B cell (primary cell): ENCODE data around the gene MINDY2. TPM values are rescaled to one million over a fixed set of nuclear protein-coding genes. Genes with fewer than 3 reads are reported as not detected.

ENCODE experiments used
- ATAC-seq: fragments of 200-7000 bp; cut with Tn5 transposase; one replicate; pipeline ENCODE4 v1.10.0; 2021; ENCODE audit warnings: low read depth, mild to moderate bottlenecking, moderate number of reproducible peaks, moderate library complexity
- CTCF ChIA-PET: fragments of 350-600 bp; sonication (Branson Sonifier 250); formaldehyde crosslinking; loops from one replicate; lab custom pipeline; 2021; ENCODE audit warnings: antibody characterized with exemption, inconsistent platforms; lab: Charles Lee
- POLR2A ChIA-PET: fragments of 350-600 bp; sonication (Branson Sonifier 250); formaldehyde crosslinking; loops from one replicate; lab custom pipeline; 2021; ENCODE audit warnings: antibody characterized with exemption; lab: Charles Lee
- DNase-seq: peaks from one replicate; pipeline ENCODE4 v3.0.0; 2013
- H2AFZ ChIP-seq: 2 replicates; pipeline ENCODE4 v1.6.1; 2012; ENCODE audit warnings: mild to moderate bottlenecking, low read depth, low read length; ENCODE audit not compliant: insufficient read depth, poor library complexity, severe bottlenecking
- H3K27ac ChIP-seq, 2 donors: 1 replicate in 1 of 2; 2 replicates in 1 of 2; pipeline ENCODE4 v1.5.1; 2012 to 2013; ENCODE audit warnings: low read length in 2 of 2, mild to moderate bottlenecking in 2 of 2, moderate library complexity in 1 of 2
- H3K27me3 ChIP-seq, 4 experiments: fragments of 200-600 bp in 1 of 4; sonication (generic) in 1 of 4; replicated peaks in 1 of 4; 1 replicate in 2 of 4; 2 replicates in 2 of 4; pipeline versions ENCODE4 v1.6.1 to v1.7.0; 2013 to 2016; ENCODE audit warnings: low read length in 3 of 4, mild to moderate bottlenecking in 2 of 4, mixed read lengths in 1 of 4, moderate library complexity in 1 of 4; ENCODE audit not compliant: insufficient read depth in 4 of 4, control insufficient read depth in 3 of 4; ENCODE audit errors: control extremely low read depth in 1 of 4
- H3K36me3 ChIP-seq, 2 experiments: replicated peaks in 1 of 2; 1 replicate in 1 of 2; 2 replicates in 1 of 2; pipeline versions ENCODE4 v1.6.1 to v1.7.1; 2013; ENCODE audit warnings: low read length in 1 of 2; ENCODE audit not compliant: insufficient read depth in 2 of 2, control insufficient read depth in 1 of 2; ENCODE audit errors: control extremely low read depth in 1 of 2, extremely low read depth in 1 of 2
- H3K4me1 ChIP-seq, 2 donors: fragments of 200-600 bp in 1 of 2; sonication (generic) in 1 of 2; 1 replicate in 1 of 2; 2 replicates in 1 of 2; pipeline versions ENCODE4 v1.5.1 to v1.6.1; 2013 to 2017; ENCODE audit warnings: low read length in 2 of 2; ENCODE audit not compliant: control insufficient read depth in 2 of 2, insufficient read depth in 2 of 2
- H3K4me2 ChIP-seq: replicated peaks from 2 replicates; pipeline ENCODE3; 2012; ENCODE audit warnings: mild to moderate bottlenecking, low read depth, low read length; ENCODE audit not compliant: poor library complexity, severe bottlenecking
- H3K4me3 ChIP-seq, 5 experiments: fragments of 200-600 bp in 1 of 5; sonication (generic) in 1 of 5; 1 replicate in 3 of 5; 2 replicates in 2 of 5; pipeline versions ENCODE4 v1.5.1 to v1.7.0; 2011 to 2016; ENCODE audit warnings: low read length in 4 of 5, mild to moderate bottlenecking in 4 of 5, low read depth in 2 of 5, control low read depth in 1 of 5, moderate library complexity in 1 of 5; ENCODE audit not compliant: insufficient read depth in 1 of 5; ENCODE audit errors: control extremely low read depth in 1 of 5, extremely low read depth in 1 of 5
- H3K79me2 ChIP-seq: fragments of 200-600 bp; sonication (generic); one replicate; pipeline ENCODE4 v1.6.0; 2016; ENCODE audit warnings: low read length; ENCODE audit not compliant: control insufficient read depth, insufficient read depth
- H3K9ac ChIP-seq: fragments of 200-600 bp; sonication (generic); 2 replicates; pipeline ENCODE4 v1.6.1; 2017; ENCODE audit warnings: mild to moderate bottlenecking, low read length, moderate library complexity
- H3K9me3 ChIP-seq, 3 donors: one replicate each; pipeline versions ENCODE4 v1.6.1 to v1.7.1; 2013; ENCODE audit warnings: low read length in 2 of 3; ENCODE audit not compliant: control insufficient read depth in 2 of 3, insufficient read depth in 1 of 3; ENCODE audit errors: control extremely low read depth in 1 of 3
- H4K20me1 ChIP-seq: 2 replicates; pipeline ENCODE4 v1.6.0; 2012; ENCODE audit warnings: mild to moderate bottlenecking, low read length; ENCODE audit not compliant: insufficient read depth, control insufficient read depth, poor library complexity, severe bottlenecking
- H3K27ac Mint-ChIP-seq: one replicate; pipeline ENCODE4 v1.8.0; 2021; ENCODE audit warnings: mixed read lengths
- H3K27me3 Mint-ChIP-seq: one replicate; pipeline ENCODE4 v1.8.0; 2021; ENCODE audit warnings: mixed read lengths
- H3K4me1 Mint-ChIP-seq: one replicate; pipeline ENCODE4 v1.8.0; 2021; ENCODE audit warnings: mixed read lengths
- H3K4me3 Mint-ChIP-seq: one replicate; pipeline ENCODE4 v1.8.0; 2021; ENCODE audit warnings: mixed read lengths
- H3K9me3 Mint-ChIP-seq: one replicate; pipeline ENCODE4 v1.8.0; 2022; ENCODE audit warnings: mixed read lengths; ENCODE audit not compliant: insufficient read depth
- EZH2 ChIP-seq: IDR thresholded peaks from 2 replicates; pipeline ENCODE4 v1.6.1; 2012; ENCODE audit warnings: borderline replicate concordance, low read depth, mild to moderate bottlenecking, moderate library complexity, low read length; ENCODE audit not compliant: insufficient read depth, poor library complexity, severe bottlenecking
- WGBS: methylation state at CpG from one replicate; pipeline ENCODE4 v1.1.5; 2013; ENCODE audit warnings: missing lambda C conversion rate; ENCODE audit not compliant: insufficient coverage; 5-methylcytosine and 5-hydroxymethylcytosine counted together
- intact Hi-C: fragments of 100-400 bp; cut with micrococcal nuclease; formaldehyde crosslinking; loops from one replicate; pipeline ENCODE4 v1.10.0; 2022
- polyA plus RNA-seq: library from polyadenylated mRNA; depleted of rRNA; stranded (reverse); fragments of >200 nt; gene quantifications from 2 replicates; pipeline ENCODE4 v1.2.3, GENCODE V29; 2012
- total RNA-seq, 2 donors: library from RNA; stranded (reverse); fragments of 120-200 nt in 1 of 2; gene quantifications; 1 replicate in 1 of 2; 2 replicates in 1 of 2; pipeline versions ENCODE4 v1.2.3 to v1.2.4, GENCODE V29; 2013 to 2022
- TF ChIP-seq, protein P1 (sequence below): fragments of 200-600 bp; IDR thresholded peaks from one replicate; pipeline ENCODE4 v1.8.0; 2022; ENCODE audit warnings: antibody characterized with exemption, mild to moderate bottlenecking

MINDY2 gene
- total and polyA plus RNA-seq, 2 donors (not counting 1 experiment from before 2014, with no cell fraction given): 2.3 to 16.6 TPM

DNA sequence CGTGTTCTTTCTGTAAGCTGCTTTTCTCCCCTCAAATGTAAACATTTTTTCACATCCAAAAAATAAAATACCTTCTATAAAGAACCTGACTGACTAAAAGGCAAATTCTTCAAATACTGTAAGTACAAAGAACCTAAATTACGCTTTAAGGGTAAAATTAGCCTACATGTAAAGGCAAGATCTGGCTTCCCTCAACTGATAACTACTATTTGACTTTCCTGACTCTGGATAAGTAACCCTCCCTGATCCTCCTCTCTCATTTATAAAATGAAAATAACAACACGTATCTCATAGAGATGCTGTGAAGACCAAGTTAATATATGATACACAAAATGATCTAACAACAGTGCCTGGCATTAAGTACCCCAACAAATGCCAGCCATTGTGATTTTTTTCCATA is 33.8 kb upstream of the MINDY2 start:
- Histone ChIP-seq H3K36me3 (no peaks in the 10 kb centered on the region), H4K20me1 (peaks cover 58% of the 10 kb centered on the region), H3K9ac (no peak overlapping the region), H2AFZ (no peak overlapping the region), H3K4me2 (no peak overlapping the region), H3K79me2 (peaks cover 95% of the 10 kb centered on the region), H3K4me1 (peaks cover 0 to 27% of the 10 kb centered on the region in 2 donors), H3K9me3 (no peaks in the 10 kb centered on the region), H3K4me3 (no peak overlapping the region), H3K27ac (no peak overlapping the region), H3K27me3 (no peaks in the 10 kb centered on the region)
- POLR2A ChIA-PET: no interaction called here
- TF ChIP-seq, protein P1, sequence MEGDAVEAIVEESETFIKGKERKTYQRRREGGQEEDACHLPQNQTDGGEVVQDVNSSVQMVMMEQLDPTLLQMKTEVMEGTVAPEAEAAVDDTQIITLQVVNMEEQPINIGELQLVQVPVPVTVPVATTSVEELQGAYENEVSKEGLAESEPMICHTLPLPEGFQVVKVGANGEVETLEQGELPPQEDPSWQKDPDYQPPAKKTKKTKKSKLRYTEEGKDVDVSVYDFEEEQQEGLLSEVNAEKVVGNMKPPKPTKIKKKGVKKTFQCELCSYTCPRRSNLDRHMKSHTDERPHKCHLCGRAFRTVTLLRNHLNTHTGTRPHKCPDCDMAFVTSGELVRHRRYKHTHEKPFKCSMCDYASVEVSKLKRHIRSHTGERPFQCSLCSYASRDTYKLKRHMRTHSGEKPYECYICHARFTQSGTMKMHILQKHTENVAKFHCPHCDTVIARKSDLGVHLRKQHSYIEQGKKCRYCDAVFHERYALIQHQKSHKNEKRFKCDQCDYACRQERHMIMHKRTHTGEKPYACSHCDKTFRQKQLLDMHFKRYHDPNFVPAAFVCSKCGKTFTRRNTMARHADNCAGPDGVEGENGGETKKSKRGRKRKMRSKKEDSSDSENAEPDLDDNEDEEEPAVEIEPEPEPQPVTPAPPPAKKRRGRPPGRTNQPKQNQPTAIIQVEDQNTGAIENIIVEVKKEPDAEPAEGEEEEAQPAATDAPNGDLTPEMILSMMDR: no peak
- TF ChIP-seq EZH2: no peak
- ATAC-seq (no peak), DNase-seq (no peak)
- 100% methylated on average over 1 of the region's 3 CpGs for WGBS
- intact Hi-C loops: no loop called here
- CTCF ChIA-PET: no interaction called here
- Mint-ChIP-seq H3K27ac (no peak overlapping the region), H3K4me1 (peaks cover 65% of the 10 kb centered on the region), H3K27me3 (no peaks in the 10 kb centered on the region), H3K9me3 (no peaks in the 10 kb centered on the region), H3K4me3 (no peak overlapping the region)

DNA sequence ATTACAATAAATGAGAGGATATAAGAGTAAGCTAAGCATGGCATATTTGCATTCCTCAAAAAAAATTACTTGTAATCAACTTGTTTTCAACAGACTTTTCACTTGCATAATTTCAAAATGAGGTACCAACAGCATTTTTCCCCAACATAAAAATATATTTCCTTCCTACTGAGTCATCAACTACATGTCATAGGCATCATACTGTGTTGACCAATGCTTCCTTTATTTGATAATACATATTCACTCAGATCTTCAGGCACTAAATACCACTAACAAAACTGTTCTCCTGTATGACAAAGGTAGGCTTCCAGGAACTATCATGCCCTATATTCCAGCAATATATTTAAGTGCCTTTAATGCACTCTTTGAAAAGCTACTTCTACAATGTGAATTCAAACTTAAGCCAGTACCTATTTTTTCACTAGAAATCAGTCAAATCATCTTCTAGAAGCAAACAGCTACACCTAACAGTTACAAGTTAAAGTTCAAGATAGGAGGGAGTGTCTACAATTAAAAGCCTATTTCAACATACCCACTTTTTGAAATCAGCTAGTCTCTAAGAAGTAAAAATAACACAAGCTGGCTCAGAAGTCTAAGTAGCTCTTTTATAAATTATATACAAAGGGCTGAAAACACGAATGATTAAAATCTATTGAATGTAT is 32.9 kb upstream of the MINDY2 start:
- no peaks in the 10 kb centered on the region for H3K9me3 ChIP-seq
- ChIA-PET POLR2A (interaction anchor here (1.4 kb wide), 1 partner anchor 33 kb away, joined by 4 read pairs; the partner anchor contains the start of gene MINDY2), CTCF (no interaction called here)
- no peaks in the 10 kb centered on the region for H3K36me3 ChIP-seq
- Mint-ChIP-seq H3K9me3 (no peaks in the 10 kb centered on the region), H3K27me3 (no peaks in the 10 kb centered on the region), H3K27ac (no peak overlapping the region), H3K4me1 (peaks cover 68% of the 10 kb centered on the region), H3K4me3 (peak overlapping the region; percentile 9)
- WGBS: no CpG with 5 or more reads among the region's 1 CpG
- no peak overlapping the region for H3K27ac ChIP-seq
- no peak overlapping the region for H2AFZ ChIP-seq
- peaks cover 60% of the 10 kb centered on the region for H4K20me1 ChIP-seq
- H3K9ac ChIP-seq: no peak overlapping the region
- no peak for DNase-seq
- H3K79me2 ChIP-seq: peaks cover 95% of the 10 kb centered on the region
- H3K27me3 ChIP-seq: no peaks in the 10 kb centered on the region
- no peak for ATAC-seq
- H3K4me3 ChIP-seq: no peak overlapping the region
- H3K4me1 ChIP-seq: peaks cover 3 to 24% of the 10 kb centered on the region in 2 donors
- intact Hi-C loops: no loop called here
- no peak overlapping the region for H3K4me2 ChIP-seq
- TF ChIP-seq, protein P1: no peak
- TF ChIP-seq EZH2: no peak
